SK-N-SH treated with all-trans-retinoic acid at 6 μM for 48 hours (cell line): ENCODE data around the gene KLF17.

Experiments used
- ATAC-seq: fragments of 200-7000 bp; cut with Tn5 transposase; 3 replicates; pipeline ENCODE4 v1.9.1; 2020; ENCODE audit warnings: mild to moderate bottlenecking, moderate library complexity
- BACH2 ChIP-seq: fragments of 250-450 bp; sonication (Bioruptor Pico); IDR thresholded peaks from 2 replicates; pipeline ENCODE4 v1.9.0; 2021; ENCODE audit warnings: mild to moderate bottlenecking, borderline replicate concordance
- CREB5 ChIP-seq: fragments of 250-450 bp; sonication (Bioruptor Pico); IDR thresholded peaks from 2 replicates; pipeline ENCODE4 v1.5.1; 2020; ENCODE audit warnings: low read depth, mild to moderate bottlenecking, moderate library complexity
- CSDC2 ChIP-seq: fragments of 250-450 bp; sonication (Bioruptor Pico); IDR thresholded peaks from 2 replicates; pipeline ENCODE4 v1.5.0; 2020; ENCODE audit warnings: mild to moderate bottlenecking, moderate library complexity
- ESRRG ChIP-seq: fragments of 250-450 bp; sonication (Bioruptor Pico); IDR thresholded peaks from 2 replicates; pipeline ENCODE4 v1.6.1; 2021; ENCODE audit warnings: mild to moderate bottlenecking
- GLIS3 ChIP-seq: fragments of 250-450 bp; sonication (Bioruptor Pico); IDR thresholded peaks from 2 replicates; pipeline ENCODE4 v1.5.0; 2020; ENCODE audit warnings: mild to moderate bottlenecking, moderate library complexity
- ISL1 ChIP-seq: fragments of 250-450 bp; sonication (Bioruptor Pico); IDR thresholded peaks from 2 replicates; pipeline ENCODE4 v2.1.2; 2022; ENCODE audit warnings: mild to moderate bottlenecking, moderate library complexity
- OSR1 ChIP-seq: fragments of 250-450 bp; sonication (Bioruptor Pico); IDR thresholded peaks from 2 replicates; pipeline ENCODE4 v1.8.0; 2022; ENCODE audit warnings: moderate library complexity, mild to moderate bottlenecking, inconsistent platforms
- PATZ1 ChIP-seq: fragments of 250-450 bp; sonication (Bioruptor Pico); IDR thresholded peaks from 2 replicates; pipeline ENCODE4 v1.8.0; 2020; ENCODE audit warnings: mild to moderate bottlenecking, moderate library complexity, borderline replicate concordance
- POU6F1 ChIP-seq: fragments of 250-450 bp; sonication (Bioruptor Pico); IDR thresholded peaks from 2 replicates; pipeline ENCODE4 v1.8.0; 2021; ENCODE audit warnings: low read depth, mild to moderate bottlenecking, moderate library complexity, borderline replicate concordance
- PPARA ChIP-seq: fragments of 250-450 bp; sonication (Bioruptor Pico); IDR thresholded peaks from 2 replicates; pipeline ENCODE4 v1.5.0; 2020; ENCODE audit warnings: mild to moderate bottlenecking, borderline replicate concordance
- RARB ChIP-seq: fragments of 250-450 bp; sonication (Bioruptor Pico); IDR thresholded peaks from 2 replicates; pipeline ENCODE4 v1.8.0; 2021; ENCODE audit warnings: mild to moderate bottlenecking, moderate library complexity
- SNAI2 ChIP-seq: fragments of 250-450 bp; sonication (Bioruptor Pico); IDR thresholded peaks from 2 replicates; pipeline ENCODE4 v1.5.0; 2020; ENCODE audit warnings: mild to moderate bottlenecking, moderate library complexity
- TCF4 ChIP-seq: fragments of 250-450 bp; sonication (Bioruptor Pico); IDR thresholded peaks from 2 replicates; pipeline ENCODE4 v1.8.0; 2021; ENCODE audit warnings: mild to moderate bottlenecking, moderate library complexity, borderline replicate concordance
- TOX ChIP-seq: fragments of 250-450 bp; sonication (Bioruptor Pico); IDR thresholded peaks from 2 replicates; pipeline ENCODE4 v1.8.0; 2021; ENCODE audit warnings: mild to moderate bottlenecking, moderate library complexity, borderline replicate concordance
- TSHZ2 ChIP-seq: fragments of 250-450 bp; sonication (Bioruptor Pico); IDR thresholded peaks from 2 replicates; pipeline ENCODE4 v1.5.0; 2020; ENCODE audit warnings: mild to moderate bottlenecking, moderate library complexity
- ZFP3 ChIP-seq: fragments of 250-450 bp; sonication (Bioruptor Pico); IDR thresholded peaks from 2 replicates; pipeline ENCODE4 v1.5.0; 2020; ENCODE audit warnings: mild to moderate bottlenecking, moderate library complexity
- ZFP30 ChIP-seq: fragments of 450-650 bp; formaldehyde crosslinking; IDR thresholded peaks from 2 replicates; pipeline ENCODE4 v1.5.0; 2022; ENCODE audit warnings: mild to moderate bottlenecking, moderate library complexity
- ZNF565 ChIP-seq: fragments of 450-650 bp; formaldehyde crosslinking; conservative IDR thresholded peaks from 2 replicates; pipeline ENCODE4 v1.5.0; 2020; ENCODE audit warnings: low read depth, mild to moderate bottlenecking, moderate library complexity
- ZNF70 ChIP-seq: fragments of 450-650 bp; formaldehyde crosslinking; IDR thresholded peaks from 2 replicates; pipeline ENCODE4 v1.5.0; 2020; ENCODE audit warnings: mild to moderate bottlenecking, moderate library complexity

Gene KLF17

GRCh38 chr1:44086692-44087474 is 31.7 kb upstream of the KLF17 start:
- TF ChIP-seq POU6F1 (CRISPR knock-in tag) = no peak
- TF ChIP-seq, all 23 proteins: peak for 0
- no peak for ATAC-seq

- TF ChIP-seq OSR1 = no peak
- no peak for TF ChIP-seq ZNF565
- TF ChIP-seq CSDC2 = no peak
- TF ChIP-seq TOX (CRISPR knock-in tag) = no peak
- TF ChIP-seq PPARA (CRISPR knock-in tag) = no peak
- no peak for TF ChIP-seq ISL1 (CRISPR knock-in tag)
- TF ChIP-seq ZFP3 (CRISPR knock-in tag) = no peak
- no peak for TF ChIP-seq PATZ1
- peak; percentile 36; the same call in 1 of the 3 replicates for ATAC-seq
Measured at GRCh38 chr1:44089371-44090048, 29.1 kb upstream of the KLF17 start.

GRCh38 chr1:44090429-44091252 is 28.0 kb upstream of the KLF17 start:
- no peak for TF ChIP-seq OSR1
- no peak for TF ChIP-seq CREB5
- TF ChIP-seq ZNF565 = no peak
- TF ChIP-seq RARB = no peak
- no peak for TF ChIP-seq BACH2 (CRISPR knock-in tag)
- no peak for TF ChIP-seq ZNF70 (CRISPR knock-in tag)
- no peak for TF ChIP-seq ZFP30 (CRISPR knock-in tag)
- no peak for TF ChIP-seq PATZ1
- no peak for TF ChIP-seq ZFP3 (CRISPR knock-in tag)
- no peak for TF ChIP-seq TCF4 (CRISPR knock-in tag)
- TF ChIP-seq CSDC2 = no peak
- no peak for TF ChIP-seq GLIS3
- no peak for TF ChIP-seq TSHZ2 (CRISPR knock-in tag)
- no peak for TF ChIP-seq ESRRG
- no peak for TF ChIP-seq SNAI2 (CRISPR knock-in tag)
- no peak for ATAC-seq
